SKM-1 (cell line): ENCODE results near the gene FLT3.
"Not testable (repeated sequence)": the region's sequence is repeated elsewhere in the genome, so short reads cannot be mapped to it uniquely, and the experiment has no call there.

ENCODE experiments used
- DNase-seq: peaks from one replicate; lab custom pipeline; 2025; ENCODE audit not compliant: unreplicated experiment; lab: John Stamatoyannopoulos, UW

Gene FLT3

GRCh38 chr13:28005016-28005415 is 95.4 kb downstream of the FLT3 start:
- DNase-seq: not testable (repeated sequence)

- no peak for DNase-seq
Measured at GRCh38 chr13:28002886-28003698, 97.3 kb downstream of the FLT3 start.

- DNase-seq: no peak
Measured at GRCh38 chr13:28001837-28002473, 98.4 kb downstream of the FLT3 start.

- DNase-seq: no peak
Measured at GRCh38 chr13:28001049-28001448, 99.3 kb downstream of the FLT3 start.

- no peak for DNase-seq
Measured at GRCh38 chr13:28000567-28000966, 99.8 kb downstream of the FLT3 start.

GRCh38 chr13:27997904-27998522 is 102.4 kb downstream of the FLT3 start:
- DNase-seq: no peak

GRCh38 chr13:27991881-27992280 is 108.5 kb downstream of the FLT3 start:
- no peak for DNase-seq

GRCh38 chr13:27988520-27988919 is 111.9 kb downstream of the FLT3 start, which contains the start of gene URAD:
TSS of gene URAD (minus strand) at chr13:27988693. CDS start at chr13:27988637, 56 bp downstream.
- no peak for DNase-seq

- DNase-seq: no peak
Measured at GRCh38 chr13:27985600-27985999, 114.8 kb downstream of the FLT3 start.

GRCh38 chr13:27982361-27982760 is 118.0 kb downstream of the FLT3 start:
- DNase-seq: no peak

GRCh38 chr13:27981006-27981708 is 119.2 kb downstream of the FLT3 start:
- no peak for DNase-seq

GRCh38 chr13:27980280-27980998 is 119.9 kb downstream of the FLT3 start:
- no peak for DNase-seq

GRCh38 chr13:27979765-27980279 is 120.6 kb downstream of the FLT3 start:
- DNase-seq: no peak

- no peak for DNase-seq
Measured at GRCh38 chr13:27979001-27979643, 121.3 kb downstream of the FLT3 start.

GRCh38 chr13:27978301-27978968 is 121.9 kb downstream of the FLT3 start:
- DNase-seq: no peak

GRCh38 chr13:27977476-27978300 is 122.7 kb downstream of the FLT3 start:
- no peak for DNase-seq

- DNase-seq: no peak
Measured at GRCh38 chr13:27976362-27977091, 123.8 kb downstream of the FLT3 start.
